Transverse colon (tissue), 4 donors: Measurements from ENCODE around the gene RNF4.

ENCODE experiments used
- EP300 ChIP-seq: sonication (generic); formaldehyde crosslinking; IDR thresholded peaks from one replicate; pipeline ENCODE4 v1.6.1; 2017; ENCODE audit warnings: antibody characterized with exemption, low read depth
- POLR2A ChIP-seq: fragments of 450-650 bp; IDR thresholded peaks from one replicate; pipeline ENCODE4 v1.6.1; 2016; ENCODE audit warnings: antibody characterized with exemption, mild to moderate bottlenecking, moderate library complexity
- POLR2AphosphoS5 ChIP-seq, 3 donors: sonication (generic); formaldehyde crosslinking; IDR thresholded peaks; one replicate each; pipeline ENCODE4 v1.6.1; 2016; ENCODE audit warnings: antibody characterized with exemption in 3 of 3
- TF ChIP-seq, protein P1 (sequence below), 5 experiments: fragments of 200-600 bp in 3 of 5; fragments of 450-650 bp in 2 of 5; sonication (generic) in 3 of 5; IDR thresholded peaks; 1 replicate in 2 of 5; 2 replicates in 3 of 5; pipeline ENCODE4 v1.5.1; 2016 to 2017; ENCODE audit warnings: antibody characterized with exemption in 5 of 5, inconsistent platforms in 3 of 5, mild to moderate bottlenecking in 2 of 5, moderate library complexity in 1 of 5

- TF ChIP-seq, protein P1, sequence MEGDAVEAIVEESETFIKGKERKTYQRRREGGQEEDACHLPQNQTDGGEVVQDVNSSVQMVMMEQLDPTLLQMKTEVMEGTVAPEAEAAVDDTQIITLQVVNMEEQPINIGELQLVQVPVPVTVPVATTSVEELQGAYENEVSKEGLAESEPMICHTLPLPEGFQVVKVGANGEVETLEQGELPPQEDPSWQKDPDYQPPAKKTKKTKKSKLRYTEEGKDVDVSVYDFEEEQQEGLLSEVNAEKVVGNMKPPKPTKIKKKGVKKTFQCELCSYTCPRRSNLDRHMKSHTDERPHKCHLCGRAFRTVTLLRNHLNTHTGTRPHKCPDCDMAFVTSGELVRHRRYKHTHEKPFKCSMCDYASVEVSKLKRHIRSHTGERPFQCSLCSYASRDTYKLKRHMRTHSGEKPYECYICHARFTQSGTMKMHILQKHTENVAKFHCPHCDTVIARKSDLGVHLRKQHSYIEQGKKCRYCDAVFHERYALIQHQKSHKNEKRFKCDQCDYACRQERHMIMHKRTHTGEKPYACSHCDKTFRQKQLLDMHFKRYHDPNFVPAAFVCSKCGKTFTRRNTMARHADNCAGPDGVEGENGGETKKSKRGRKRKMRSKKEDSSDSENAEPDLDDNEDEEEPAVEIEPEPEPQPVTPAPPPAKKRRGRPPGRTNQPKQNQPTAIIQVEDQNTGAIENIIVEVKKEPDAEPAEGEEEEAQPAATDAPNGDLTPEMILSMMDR (IDR thresholded peaks at IDR 0.05), result no peak
- TF ChIP-seq POLR2A (no peak), EP300 (no peak), POLR2AphosphoS5 (IDR thresholded peaks at IDR 0.05) (no peak)
Measured at GRCh38 chr4:2507259-2507658, 38.4 kb downstream of the RNF4 start.
